H1 (cell line): ENCODE data around the gene SLC7A7. TPM values are rescaled to one million over a fixed set of nuclear protein-coding genes. Genes with fewer than 3 reads are reported as not detected.
"Not testable (repeated sequence)": the region's sequence is repeated elsewhere in the genome, so short reads cannot be mapped to it uniquely, and the experiment has no call there.

Experiments
- CTCF ChIA-PET: fragments of 300-600 bp; sonication (Branson Sonifier 250); formaldehyde crosslinking; loops from one replicate; lab custom pipeline; 2021; ENCODE audit not compliant: partially characterized antibody; lab: Charles Lee
- POLR2A ChIA-PET: fragments of 300-600 bp; sonication (Branson Sonifier 250); formaldehyde crosslinking; loops from one replicate; lab custom pipeline; 2021; ENCODE audit warnings: inconsistent platforms; ENCODE audit not compliant: partially characterized antibody; lab: Charles Lee
- DNase-seq, 2 experiments: peaks; one replicate each; pipeline versions ENCODE4 v3.0.0 to v3.0.0-alpha.2; 2010 to 2022; ENCODE audit warnings: low spot score in 2 of 2, low read depth in 1 of 2, mixed read lengths in 1 of 2
- FAIRE-seq: peaks from 2 replicates; lab custom pipeline; 2011; peaks lifted over from hg19 to GRCh38; lab: Jason Lieb, UNC
- H2AFZ ChIP-seq: 2 replicates; pipeline ENCODE4 v1.8.1; 2012; ENCODE audit warnings: low read length, inconsistent platforms
- H2AK5ac ChIP-seq: 2 replicates; pipeline ENCODE4 v1.6.1; 2013; ENCODE audit warnings: low read depth, low read length
- H2BK120ac ChIP-seq: replicated peaks from 2 replicates; pipeline ENCODE3; 2013; ENCODE audit warnings: low read depth, low read length, inconsistent platforms
- H2BK12ac ChIP-seq: 2 replicates; pipeline ENCODE4 v1.6.1; 2013; ENCODE audit warnings: low read depth, low read length
- H2BK15ac ChIP-seq: 2 replicates; pipeline ENCODE4 v1.6.1; 2013; ENCODE audit warnings: low read length
- H2BK20ac ChIP-seq: 2 replicates; pipeline ENCODE4 v1.6.1; 2013; ENCODE audit warnings: low read length
- H2BK5ac ChIP-seq: 2 replicates; pipeline ENCODE4 v1.6.1; 2013; ENCODE audit warnings: low read depth, low read length
- H3K14ac ChIP-seq: 2 replicates; pipeline ENCODE4 v1.6.1; 2013; ENCODE audit warnings: inconsistent platforms; ENCODE audit not compliant: insufficient read length
- H3K18ac ChIP-seq: 2 replicates; pipeline ENCODE4 v1.6.1; 2013; ENCODE audit warnings: low read length; ENCODE audit errors: extremely low read depth
- H3K23ac ChIP-seq: 2 replicates; pipeline ENCODE4 v1.6.1; 2013; ENCODE audit warnings: inconsistent platforms; ENCODE audit not compliant: insufficient read length
- H3K23me2 ChIP-seq: 2 replicates; pipeline ENCODE4 v1.6.1; 2013; ENCODE audit warnings: low read depth, low read length
- H3K27ac ChIP-seq: 2 replicates; pipeline ENCODE4 v1.6.1; 2011; ENCODE audit warnings: low read depth, low read length, inconsistent platforms
- H3K27me3 ChIP-seq, 4 experiments: replicated peaks in 1 of 4; 1 replicate in 1 of 4; 2 replicates in 3 of 4; pipeline versions ENCODE4 v1.6.1 to v1.8.1; 2011 to 2013; ENCODE audit warnings: low read length in 3 of 4, mild to moderate bottlenecking in 3 of 4, inconsistent platforms in 2 of 4, mixed read lengths in 2 of 4, moderate library complexity in 1 of 4; ENCODE audit not compliant: control insufficient read depth in 3 of 4, insufficient read depth in 3 of 4; ENCODE audit errors: extremely low read depth in 1 of 4
- H3K36me3 ChIP-seq, 4 experiments: 2 replicates each; pipeline versions ENCODE4 v1.6.1 to v1.8.1; 2011 to 2013; ENCODE audit warnings: mild to moderate bottlenecking in 4 of 4, low read length in 3 of 4, moderate library complexity in 2 of 4, control low read depth in 1 of 4, inconsistent platforms in 1 of 4; ENCODE audit not compliant: insufficient read depth in 4 of 4, control insufficient read depth in 2 of 4
- H3K4ac ChIP-seq: replicated peaks from 2 replicates; pipeline ENCODE3; 2013; ENCODE audit warnings: low read length, low read depth, mixed read lengths, inconsistent platforms; ENCODE audit not compliant: insufficient read length
- H3K4me1 ChIP-seq, 4 experiments: replicated peaks in 1 of 4; 1 replicate in 1 of 4; 2 replicates in 3 of 4; pipeline versions ENCODE4 v1.6.1 to v1.8.1; 2011 to 2013; ENCODE audit warnings: low read length in 3 of 4, inconsistent platforms in 2 of 4, mixed read lengths in 1 of 4; ENCODE audit not compliant: insufficient read depth in 4 of 4, control insufficient read depth in 3 of 4
- H3K4me2 ChIP-seq, 2 experiments: 2 replicates each; pipeline versions ENCODE4 v1.6.1 to v1.8.1; 2011 to 2013; ENCODE audit warnings: low read depth in 2 of 2, low read length in 2 of 2, control low read depth in 1 of 2, inconsistent platforms in 1 of 2, mild to moderate bottlenecking in 1 of 2; ENCODE audit not compliant: insufficient read depth in 1 of 2
- H3K4me3 ChIP-seq, 4 experiments: fragments of 200-600, 300-600 bp in 1 of 4; sonication (generic), shearing (Covaris generic), sonication (Bioruptor Twin) in 1 of 4; 2 replicates each; pipeline versions ENCODE4 v1.5.1 to v1.8.1; 2011 to 2016; ENCODE audit warnings: low read length in 4 of 4, low read depth in 3 of 4, control low read depth in 2 of 4, inconsistent platforms in 2 of 4, mild to moderate bottlenecking in 2 of 4, mixed read lengths in 1 of 4, moderate library complexity in 1 of 4; ENCODE audit not compliant: insufficient read depth in 2 of 4; ENCODE audit errors: extremely low read depth in 1 of 4
- H3K56ac ChIP-seq: replicated peaks from 2 replicates; pipeline ENCODE3; 2013; ENCODE audit warnings: low read depth, mild to moderate bottlenecking, mixed read lengths, low read length, inconsistent platforms; ENCODE audit not compliant: insufficient read length
- H3K79me1 ChIP-seq: 2 replicates; pipeline ENCODE4 v1.6.1; 2013; ENCODE audit warnings: low read depth, low read length, control low read depth
- H3K79me2 ChIP-seq, 2 experiments: 2 replicates each; pipeline versions ENCODE4 v1.6.1 to v1.8.1; 2012 to 2013; ENCODE audit warnings: low read length in 2 of 2, mild to moderate bottlenecking in 2 of 2, inconsistent platforms in 1 of 2; ENCODE audit not compliant: insufficient read depth in 2 of 2, control insufficient read depth in 1 of 2
- H3K9ac ChIP-seq, 4 experiments: replicated peaks in 1 of 4; 1 replicate in 1 of 4; 2 replicates in 3 of 4; pipeline versions ENCODE4 v1.6.1 to v1.8.1; 2011 to 2013; ENCODE audit warnings: low read depth in 3 of 4, low read length in 3 of 4, control low read depth in 2 of 4, mild to moderate bottlenecking in 2 of 4, moderate library complexity in 2 of 4, inconsistent platforms in 1 of 4; ENCODE audit errors: extremely low read depth in 1 of 4
- H3K9me3 ChIP-seq, 2 experiments: 2 replicates each; pipeline versions ENCODE4 v1.6.1 to v1.8.1; 2012 to 2013; ENCODE audit warnings: mild to moderate bottlenecking in 2 of 2, moderate library complexity in 2 of 2, control low read depth in 1 of 2, inconsistent platforms in 1 of 2, low read depth in 1 of 2, low read length in 1 of 2, mixed read lengths in 1 of 2; ENCODE audit not compliant: insufficient read depth in 2 of 2
- H4K20me1 ChIP-seq, 2 experiments: replicated peaks in 1 of 2; 2 replicates each; pipeline versions ENCODE3 to v1.8.1; 2011 to 2013; ENCODE audit warnings: inconsistent platforms in 2 of 2, low read length in 2 of 2, mild to moderate bottlenecking in 1 of 2; ENCODE audit not compliant: insufficient read depth in 2 of 2, control insufficient read depth in 1 of 2
- H4K5ac ChIP-seq: 2 replicates; pipeline ENCODE4 v1.6.1; 2013; ENCODE audit warnings: low read length, low read depth, mixed read lengths, inconsistent platforms; ENCODE audit not compliant: insufficient read length
- H4K8ac ChIP-seq: 2 replicates; pipeline ENCODE4 v1.8.0; 2013; ENCODE audit warnings: mild to moderate bottlenecking, moderate library complexity, low read length, inconsistent platforms; ENCODE audit not compliant: insufficient read depth; ENCODE audit errors: extremely low read depth
- H4K91ac ChIP-seq: replicated peaks from 2 replicates; pipeline ENCODE3; 2013; ENCODE audit warnings: low read length, mixed read lengths, inconsistent platforms; ENCODE audit not compliant: insufficient read length
- WGBS, 2 experiments: shearing (Covaris generic) in 1 of 2; methylation state at CpG; one replicate each; pipeline versions ENCODE4 v1.1.6 to v1.1.7; 2013 to 2015; ENCODE audit warnings: low lambda C conversion rate in 2 of 2, mixed read lengths in 2 of 2, inconsistent platforms in 1 of 2, low coverage in 1 of 2, missing lambda C conversion rate in 1 of 2; ENCODE audit not compliant: insufficient replicate concordance in 2 of 2, insufficient coverage in 1 of 2, insufficient read length in 1 of 2; ENCODE audit errors: extremely low coverage in 1 of 2, missing lambda C conversion rate in 1 of 2; 5-methylcytosine and 5-hydroxymethylcytosine counted together
- polyA plus RNA-seq, 7 experiments: library from polyadenylated mRNA; depleted of rRNA in 3 of 7; stranded (reverse) in 5 of 7; unstranded in 2 of 7; fragments of >200 nt in 5 of 7; fragments of 200-250 nt in 2 of 7; gene quantifications; 1 replicate in 5 of 7; 2 replicates in 1 of 7; 4 replicates in 1 of 7; pipeline versions ENCODE4 v1.2.1 to v1.2.3, GENCODE V29; 2011 to 2013; ENCODE audit warnings: missing spikeins in 2 of 7, mixed read lengths in 2 of 7
- total RNA-seq: library from RNA; stranded (reverse); fragmentation: NEBNext Ultra II Directional; extraction: Animal tissue kit (Norgen Biotek cat#: 25700); gene quantifications from 2 replicates; pipeline ENCODE4 v1.2.1, GENCODE V29; 2021

The SLC7A7 gene
- total and polyA plus RNA-seq, 2 of the 8 experiments (the other 6 are each of a cell fraction or from before 2014, with no cell fraction given), result 5.8 to 14.9 TPM

DNA sequence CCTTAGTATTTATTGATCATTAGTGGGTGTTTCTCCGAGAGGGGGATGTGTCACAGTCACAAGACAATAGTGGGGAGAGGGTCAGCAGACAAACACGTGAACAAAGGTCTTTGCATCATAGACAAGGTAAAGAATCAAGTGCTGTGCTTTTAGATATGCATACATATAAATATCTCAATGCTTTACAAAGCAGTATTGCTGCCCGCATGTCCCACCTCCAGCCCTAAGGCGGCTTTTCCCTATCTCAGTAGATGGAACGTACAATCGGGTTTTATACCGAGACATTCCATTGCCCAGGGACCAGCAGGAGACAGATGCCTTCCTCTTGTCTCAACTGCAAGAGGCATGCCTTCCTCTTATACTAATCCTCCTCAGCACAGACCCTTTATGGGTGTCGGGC lies 90.4 kb downstream of the SLC7A7 start:
- H3K23ac ChIP-seq, DNase-seq, H3K79me2 ChIP-seq, H4K5ac ChIP-seq, H3K4me1 ChIP-seq, H3K4me3 ChIP-seq, H3K79me1 ChIP-seq, POLR2A ChIA-PET, H2AK5ac ChIP-seq, H4K20me1 ChIP-seq, H2BK15ac ChIP-seq, H3K9me3 ChIP-seq, H3K36me3 ChIP-seq, H3K23me2 ChIP-seq, H3K27ac ChIP-seq, H3K56ac ChIP-seq, H3K4me2 ChIP-seq, H4K8ac ChIP-seq, H2BK120ac ChIP-seq, H3K14ac ChIP-seq, H4K91ac ChIP-seq, H2AFZ ChIP-seq, H3K9ac ChIP-seq, H3K18ac ChIP-seq, CTCF ChIA-PET, H2BK20ac ChIP-seq, H3K27me3 ChIP-seq, H2BK12ac ChIP-seq, H2BK5ac ChIP-seq, H3K4ac ChIP-seq, FAIRE-seq: not testable (repeated sequence)
- WGBS, 2 experiments, result 86% methylated on average over 8 of the region's 8 CpGs; no CpG with 5 or more reads in 1 of the 2 experiments
